Right lobe of liver (tissue), 6 donors: Measurements from ENCODE around the gene HCK. TPM values are rescaled to one million over a fixed set of nuclear protein-coding genes. Genes with fewer than 3 reads are reported as not detected.

ENCODE experiments used
- ATAC-seq, 4 donors: fragments of 200-7000 bp; cut with Tn5 transposase; one replicate each; pipeline ENCODE4 v1.9.1; 2020; ENCODE audit warnings: mild to moderate bottlenecking in 4 of 4, moderate library complexity in 4 of 4
- DNase-seq, 3 donors: peaks; one replicate each; pipeline ENCODE4 v3.0.0-alpha.2; 2020
- H3K27ac ChIP-seq, 3 donors: fragments of 200-600 bp; one replicate each; pipeline ENCODE4 v1.8.0; 2022
- H3K27me3 ChIP-seq, 2 donors: fragments of 200-600 bp; one replicate each; pipeline ENCODE4 v1.8.0; 2022
- H3K36me3 ChIP-seq, 4 donors: fragments of 200-600 bp; sonication (generic) in 1 of 4; one replicate each; pipeline versions ENCODE4 v1.5.1 to v1.8.0; 2017 to 2022; ENCODE audit warnings: control low read depth in 1 of 4
- H3K4me1 ChIP-seq, 4 donors: fragments of 200-600 bp; sonication (generic) in 1 of 4; one replicate each; pipeline versions ENCODE4 v1.5.1 to v1.8.0; 2017 to 2022; ENCODE audit warnings: control low read depth in 1 of 4
- H3K4me3 ChIP-seq, 3 donors: fragments of 200-600 bp; one replicate each; pipeline ENCODE4 v1.8.0; 2022
- H3K9me3 ChIP-seq, 4 donors: fragments of 200-600 bp; sonication (generic) in 1 of 4; one replicate each; pipeline versions ENCODE4 v1.5.1 to v1.8.0; 2017 to 2022; ENCODE audit warnings: control low read depth in 1 of 4
- POLR2A ChIP-seq: fragments of 450-650 bp; IDR thresholded peaks from one replicate; pipeline ENCODE4 v1.6.1; 2017; ENCODE audit warnings: antibody characterized with exemption, mild to moderate bottlenecking
- WGBS: methylation state at CpG from one replicate; pipeline ENCODE4 v1.1.6; 2018; ENCODE audit warnings: low coverage, low lambda C conversion rate; ENCODE audit not compliant: insufficient coverage; ENCODE audit errors: missing lambda C conversion rate; 5-methylcytosine and 5-hydroxymethylcytosine counted together
- intact Hi-C, 2 donors: fragments of 100-400 bp; cut with DNase I; formaldehyde crosslinking; loops; one replicate each; pipeline versions ENCODE4 v1.11.2 to v1.14.1; 2022
- small RNA-seq, 2 experiments: library from RNA; depleted of rRNA; stranded (forward); fragments of <200 nt; gene quantifications; one replicate each; pipeline ENCODE3, GENCODE V24; 2016
- total RNA-seq, 6 experiments: library from RNA; depleted of rRNA in 2 of 6; stranded (reverse); fragments of >200 nt in 2 of 6; fragmentation: NEBNext Ultra II Directional in 3 of 6; extraction: Animal tissue kit (Norgen Biotek cat#: 25700) in 3 of 6; gene quantifications; one replicate each; pipeline versions ENCODE4 v1.1.0 to v1.2.4, GENCODE V29; 2016 to 2023
- TF ChIP-seq, protein P1 (sequence below), 4 donors: fragments of 200-600 bp in 3 of 4; fragments of 450-650 bp in 1 of 4; IDR thresholded peaks; one replicate each; pipeline versions ENCODE4 v1.5.1 to v1.8.0; 2016 to 2022; ENCODE audit warnings: antibody characterized with exemption in 4 of 4, mild to moderate bottlenecking in 2 of 4
- donor health status: DM: no; HTN: yes; CAD: no.
- donor health status: DM: no; HTN: no; CAD: no.
- donor health status: DM: no; HTN: no; CAD: no.
- donor health status: DM: no; HTN: yes; CAD: no.
- donor health status: DM: no; HTN: yes; CAD: no.

HCK gene
- total RNA-seq, 6 experiments from 2014 or later, result 2.9 to 17.1 (median 5.6) TPM

DNA sequence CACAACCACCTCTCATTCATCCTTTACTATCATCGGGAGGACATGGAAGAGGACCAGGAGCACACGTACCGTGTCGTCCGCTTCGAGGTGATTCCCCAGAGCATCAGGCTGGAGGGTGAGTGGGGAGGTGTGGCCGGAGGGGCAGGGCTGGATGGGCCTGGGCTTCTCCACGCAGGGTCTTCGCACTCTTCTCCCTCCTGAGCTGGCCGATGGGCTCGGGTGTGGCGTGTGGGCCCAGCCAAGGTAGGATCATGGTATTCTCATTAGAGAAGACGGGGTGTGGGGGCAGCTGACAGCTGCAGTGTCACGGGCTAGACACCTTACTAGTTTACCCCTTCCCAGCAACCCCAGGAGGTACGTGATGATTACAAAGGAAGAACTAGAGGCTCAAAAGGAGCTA is 90.9 kb downstream of the HCK start:
- intact Hi-C loops, result no loop called here
- H3K9me3 ChIP-seq, result no peaks in the 10 kb centered on the region
- WGBS, result 96% methylated on average over 9 of the region's 15 CpGs
- no peaks in the 10 kb centered on the region for H3K27me3 ChIP-seq
- TF ChIP-seq POLR2A, result no peak
- DNase-seq (no peak), ATAC-seq (no peak)
- H3K36me3 ChIP-seq, result peaks cover 3 to 90% (median 45%) of the 10 kb centered on the region in 4 donors
- no peak overlapping the region for H3K27ac ChIP-seq
- H3K4me3 ChIP-seq, result no peak overlapping the region
- no peaks in the 10 kb centered on the region for H3K4me1 ChIP-seq

DNA sequence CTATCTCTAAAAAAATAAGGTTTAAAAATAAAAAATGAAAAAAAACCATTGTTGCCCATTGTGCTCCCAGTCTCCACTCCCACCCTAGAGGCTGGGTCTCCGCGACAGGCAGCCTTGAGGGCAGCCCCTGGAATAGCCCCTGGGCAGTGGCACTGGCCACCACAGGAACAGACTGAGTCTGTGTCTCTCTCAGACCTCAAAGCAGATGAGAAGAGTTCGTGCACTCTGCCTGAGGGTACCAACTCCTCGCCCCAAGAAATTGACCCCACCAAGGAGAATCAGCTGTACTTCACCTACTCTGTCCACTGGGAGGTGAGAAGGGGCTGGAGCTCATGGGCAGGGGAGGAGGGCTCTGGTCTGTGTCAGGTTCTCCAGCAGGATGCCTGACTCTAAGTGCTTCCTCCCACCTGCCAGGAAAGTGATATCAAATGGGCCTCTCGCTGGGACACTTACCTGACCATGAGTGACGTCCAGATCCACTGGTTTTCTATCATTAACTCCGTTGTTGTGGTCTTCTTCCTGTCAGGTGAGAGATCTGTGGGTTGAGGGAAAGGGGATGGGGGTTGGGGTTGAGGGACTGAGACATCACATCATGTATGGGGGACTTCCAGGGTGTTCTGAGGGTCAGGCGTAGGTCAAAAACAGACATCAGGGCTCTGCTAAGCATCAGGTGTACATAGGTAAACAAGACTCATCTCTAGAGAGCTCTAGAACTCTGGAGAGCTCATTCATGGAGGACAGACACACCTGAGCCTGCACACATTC is 93.0 kb downstream of the HCK start:
- intact Hi-C loops, result no loop called here
- WGBS, result 100% methylated on average over 3 of the region's 8 CpGs
- DNase-seq (no peak), ATAC-seq (no peak)
- Histone ChIP-seq H3K4me3 (no peak overlapping the region), H3K36me3 (peaks cover 3 to 86% (median 42%) of the 10 kb centered on the region in 4 donors), H3K9me3 (no peaks in the 10 kb centered on the region), H3K4me1 (no peaks in the 10 kb centered on the region), H3K27ac (no peak overlapping the region), H3K27me3 (no peaks in the 10 kb centered on the region)
- TF ChIP-seq, protein P1, sequence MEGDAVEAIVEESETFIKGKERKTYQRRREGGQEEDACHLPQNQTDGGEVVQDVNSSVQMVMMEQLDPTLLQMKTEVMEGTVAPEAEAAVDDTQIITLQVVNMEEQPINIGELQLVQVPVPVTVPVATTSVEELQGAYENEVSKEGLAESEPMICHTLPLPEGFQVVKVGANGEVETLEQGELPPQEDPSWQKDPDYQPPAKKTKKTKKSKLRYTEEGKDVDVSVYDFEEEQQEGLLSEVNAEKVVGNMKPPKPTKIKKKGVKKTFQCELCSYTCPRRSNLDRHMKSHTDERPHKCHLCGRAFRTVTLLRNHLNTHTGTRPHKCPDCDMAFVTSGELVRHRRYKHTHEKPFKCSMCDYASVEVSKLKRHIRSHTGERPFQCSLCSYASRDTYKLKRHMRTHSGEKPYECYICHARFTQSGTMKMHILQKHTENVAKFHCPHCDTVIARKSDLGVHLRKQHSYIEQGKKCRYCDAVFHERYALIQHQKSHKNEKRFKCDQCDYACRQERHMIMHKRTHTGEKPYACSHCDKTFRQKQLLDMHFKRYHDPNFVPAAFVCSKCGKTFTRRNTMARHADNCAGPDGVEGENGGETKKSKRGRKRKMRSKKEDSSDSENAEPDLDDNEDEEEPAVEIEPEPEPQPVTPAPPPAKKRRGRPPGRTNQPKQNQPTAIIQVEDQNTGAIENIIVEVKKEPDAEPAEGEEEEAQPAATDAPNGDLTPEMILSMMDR (IDR thresholded peaks at IDR 0.05), result no peak
- no peak for TF ChIP-seq POLR2A

DNA sequence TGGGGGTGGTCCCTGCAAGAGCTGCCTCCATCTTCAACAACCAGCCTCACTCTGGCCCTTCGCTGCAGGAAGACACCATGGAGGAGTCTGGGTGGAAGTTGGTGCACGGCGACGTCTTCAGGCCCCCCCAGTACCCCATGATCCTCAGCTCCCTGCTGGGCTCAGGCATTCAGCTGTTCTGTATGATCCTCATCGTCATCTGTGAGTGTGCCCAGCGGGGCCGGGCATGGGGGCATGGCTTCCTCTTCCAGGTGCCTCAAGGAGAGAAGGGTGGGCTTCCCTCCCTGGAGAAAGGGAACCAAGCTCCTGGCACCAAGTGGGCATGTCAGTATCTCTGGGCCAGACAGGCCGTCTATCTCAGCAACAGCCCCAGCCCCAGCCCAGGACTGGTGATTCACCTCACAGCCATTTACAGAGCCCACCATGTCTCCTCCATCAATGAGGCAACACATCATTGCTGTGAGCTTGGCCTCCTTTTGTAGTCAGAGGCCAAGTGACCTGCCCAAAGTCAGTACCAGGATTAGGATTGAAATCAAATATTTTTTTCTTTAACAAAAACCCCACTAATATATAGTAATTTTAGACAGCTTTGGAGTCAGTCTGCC is 97.6 kb downstream of the HCK start:
- intact Hi-C loops, result loop anchor here in 1 of 2 donors (10.0 kb wide), 1 partner anchor 75 kb away; no protein-coding TSS in a partner anchor
- Histone ChIP-seq H3K4me3 (no peak overlapping the region), H3K9me3 (no peaks in the 10 kb centered on the region), H3K36me3 (peaks cover 0 to 80% (median 21%) of the 10 kb centered on the region in 4 donors), H3K27me3 (no peaks in the 10 kb centered on the region), H3K4me1 (peaks cover 0 to 1% (median under 1%) of the 10 kb centered on the region in 4 donors), H3K27ac (no peak overlapping the region)
- ATAC-seq, result no peak
- TF ChIP-seq, protein P1 (IDR thresholded peaks at IDR 0.05), result no peak
- no peak for TF ChIP-seq POLR2A
- WGBS, result 91% methylated on average over 4 of the region's 8 CpGs
- DNase-seq, result peak in 1 of 3 donors; percentile 45

DNA sequence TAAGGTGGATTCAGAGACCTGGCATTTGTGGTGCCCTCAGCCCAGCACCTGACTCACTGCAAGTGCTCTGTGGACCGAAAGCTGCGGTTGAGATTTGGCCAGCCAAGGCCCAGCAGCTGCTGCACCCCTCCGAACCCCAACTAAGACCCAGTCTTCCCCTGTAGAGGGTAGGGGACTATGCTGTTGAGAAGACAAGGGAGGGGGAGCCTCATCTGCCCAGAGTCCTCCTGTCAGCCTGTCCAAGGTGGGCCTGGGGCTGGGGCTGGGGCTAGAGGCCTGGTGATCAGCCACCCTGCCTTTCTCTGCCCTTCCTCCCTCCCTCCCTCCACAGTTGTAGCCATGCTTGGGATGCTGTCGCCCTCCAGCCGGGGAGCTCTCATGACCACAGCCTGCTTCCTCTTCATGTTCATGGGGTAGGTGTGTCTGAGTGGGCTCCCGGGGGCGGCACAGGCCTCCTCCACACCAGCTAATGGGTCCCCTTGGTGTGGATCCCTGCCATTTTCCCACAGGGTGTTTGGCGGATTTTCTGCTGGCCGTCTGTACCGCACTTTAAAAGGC is 98.3 kb downstream of the HCK start:
- H3K9me3 ChIP-seq, result no peaks in the 10 kb centered on the region
- intact Hi-C loops, result loop anchor here in 1 of 2 donors (10.0 kb wide), 1 partner anchor 74 kb away; no protein-coding TSS in a partner anchor
- H3K36me3 ChIP-seq, result peaks cover 0 to 73% (median 15%) of the 10 kb centered on the region in 4 donors
- peaks cover 0 to 7% (median 4%) of the 10 kb centered on the region in 4 donors for H3K4me1 ChIP-seq
- TF ChIP-seq, protein P1 (IDR thresholded peaks at IDR 0.05), result no peak
- TF ChIP-seq POLR2A, result no peak
- DNase-seq (peak in 1 of 3 donors; percentile 42), ATAC-seq (no peak)
- H3K27ac ChIP-seq, result no peak overlapping the region
- WGBS, result no CpG with 5 or more reads among the region's 10 CpGs
- H3K4me3 ChIP-seq, result no peak overlapping the region
- no peaks in the 10 kb centered on the region for H3K27me3 ChIP-seq

Small RNAs within 50 kb of the gene (small RNA-seq; reads per million reads assigned to genes)
- gene RNA5SP481 (2.1 to 3.4 reads per million in 2 experiments), gene RNA5SP482 (0.48 to 1.4 reads per million in 2 experiments)

Other genes starting within 250 kb of the HCK start
- gene MYLK2, start 232.9 kb upstream of the HCK start, total RNA-seq, result not detected
- under 1 TPM in 2 of 6 experiments, not detected in 4; 0.15 to 0.31 TPM for gene FOXS1, start 206.6 kb upstream of the HCK start, total RNA-seq
- gene DUSP15, start 181.7 kb upstream of the HCK start, total RNA-seq, result 1 to 10 TPM in 1 of 6 experiments, under 1 TPM in 2, not detected in 3; 0.22 to 1.1 (median 0.42) TPM
- gene TTLL9, start 181.6 kb upstream of the HCK start, total RNA-seq, result not detected
- 1 to 10 TPM; 4.5 to 6.6 (median 4.9) TPM for gene PDRG1, start 100.2 kb upstream of the HCK start, total RNA-seq
- not detected for gene XKR7, start 84.1 kb upstream of the HCK start, total RNA-seq
- gene CCM2L, start 41.8 kb upstream of the HCK start, total RNA-seq, result 1 to 10 TPM in 2 of 6 experiments, under 1 TPM in 4; 0.61 to 1.7 (median 0.89) TPM
- 10 to 100 TPM; 26.9 to 33.9 (median 30.5) TPM for gene TM9SF4, start 57.5 kb downstream of the HCK start, total RNA-seq
- gene PLAGL2, start 155.5 kb downstream of the HCK start, total RNA-seq, result 1 to 10 TPM; 1.5 to 3.1 (median 2.4) TPM
- 10 to 100 TPM; 24.2 to 40.2 (median 28.7) TPM for gene POFUT1, start 155.6 kb downstream of the HCK start, total RNA-seq
- gene KIF3B, start 225.4 kb downstream of the HCK start, total RNA-seq, result 10 to 100 TPM; 16.4 to 23.6 (median 20.7) TPM